A549 (cell line): ENCODE measurements around the gene FOXC2. TPM values are rescaled to one million over a fixed set of nuclear protein-coding genes. Genes with fewer than 3 reads are reported as not detected.

Experiments used
- ATAC-seq, 2 experiments: fragments of 200-7000 bp in 1 of 2; fragments of >200 bp in 1 of 2; cut with Nextera tagmentation in 1 of 2; cut with Tn5 transposase in 1 of 2; 3 replicates each; pipeline versions ENCODE4 v1.8.0 to v1.9.1; 2018 to 2020; ENCODE audit warnings: mild to moderate bottlenecking in 1 of 2, moderate library complexity in 1 of 2
- CTCF ChIA-PET: fragments of 300-600 bp; sonication (Branson Sonifier 250); formaldehyde crosslinking; extraction: SDS; loops from one replicate; lab custom pipeline; 2021; ENCODE audit warnings: antibody characterized with exemption, inconsistent platforms; lab: Yijun Ruan, JAX
- POLR2A ChIA-PET: fragments of 350-600 bp; formaldehyde crosslinking; extraction: SDS; loops from one replicate; lab custom pipeline; 2021; ENCODE audit warnings: antibody characterized with exemption, inconsistent platforms; lab: Yijun Ruan, JAX
- DNase-seq, 2 experiments: peaks; one replicate each; pipeline versions ENCODE4 v3.0.0 to v3.0.0-alpha.2; 2011 to 2016; ENCODE audit warnings: low read depth in 1 of 2, low spot score in 1 of 2
- FAIRE-seq: peaks from 2 replicates; lab custom pipeline; 2011; peaks lifted over from hg19 to GRCh38; lab: Jason Lieb, UNC
- H3K27ac ChIP-seq, 2 experiments: fragments of >200 bp; sonication (Bioruptor Twin); formaldehyde crosslinking; 3 replicates each; pipeline ENCODE4 v1.5.1; 2016 to 2017
- H3K4me1 ChIP-seq: fragments of >200 bp; sonication (Bioruptor Twin); formaldehyde crosslinking; 3 replicates; pipeline ENCODE4 v1.6.1; 2016
- H3K4me2 ChIP-seq: fragments of >200 bp; sonication (Bioruptor Twin); formaldehyde crosslinking; 3 replicates; pipeline ENCODE4 v1.6.1; 2016
- H3K4me3 ChIP-seq: fragments of >200 bp; sonication (Bioruptor Twin); formaldehyde crosslinking; 3 replicates; pipeline ENCODE4 v1.5.1; 2016
- H3K9me3 ChIP-seq: fragments of >200 bp; sonication (Bioruptor Twin); formaldehyde crosslinking; 3 replicates; pipeline ENCODE4 v1.6.1; 2016
- BCL3 ChIP-seq: fragments of >200 bp; sonication (Bioruptor Twin); formaldehyde crosslinking; IDR thresholded peaks from 3 replicates; pipeline ENCODE4 v1.6.1; 2016
- E2F6 ChIP-seq: IDR thresholded peaks from 2 replicates; pipeline ENCODE4 v1.6.1; 2012; ENCODE audit warnings: low read depth, borderline replicate concordance
- EHF ChIP-seq: fragments of 250-450 bp; sonication (Bioruptor Pico); IDR thresholded peaks from 2 replicates; pipeline ENCODE4 v1.5.0; 2020; ENCODE audit warnings: mild to moderate bottlenecking
- HMGXB4 ChIP-seq: fragments of 250-450 bp; sonication (Bioruptor Pico); IDR thresholded peaks from 2 replicates; pipeline ENCODE4 v1.5.0; 2021; ENCODE audit warnings: mild to moderate bottlenecking, moderate library complexity, borderline replicate concordance
- HOXB5 ChIP-seq: fragments of 250-450 bp; sonication (Bioruptor Pico); IDR thresholded peaks from 2 replicates; pipeline ENCODE4 v1.5.0; 2020; ENCODE audit warnings: mild to moderate bottlenecking, moderate library complexity
- KDM1A ChIP-seq: fragments of 200-600 bp; sonication (generic); IDR thresholded peaks from 2 replicates; pipeline ENCODE4 v1.6.1; 2016; ENCODE audit warnings: low read depth, mild to moderate bottlenecking
- NR3C1 ChIP-seq: fragments of >200 bp; sonication (Bioruptor Twin); formaldehyde crosslinking; IDR thresholded peaks from 3 replicates; pipeline ENCODE4 v1.6.1; 2017
- PHF8 ChIP-seq: fragments of 200-600 bp; sonication (generic); IDR thresholded peaks from 2 replicates; pipeline ENCODE4 v1.6.1; 2016; ENCODE audit warnings: low read depth, mild to moderate bottlenecking, antibody characterized with exemption, moderate library complexity, borderline replicate concordance
- POLR2AphosphoS2 ChIP-seq: conservative IDR thresholded peaks from 2 replicates; pipeline ENCODE4 v1.6.1; 2012; ENCODE audit warnings: low read length, improper control_type of control experiment, inconsistent platforms
- RAD21 ChIP-seq, 2 experiments: fragments of >200 bp in 1 of 2; sonication (Bioruptor Twin) in 1 of 2; formaldehyde crosslinking in 1 of 2; IDR thresholded peaks in 1 of 2; conservative IDR thresholded peaks in 1 of 2; 2 replicates in 1 of 2; 3 replicates in 1 of 2; pipeline ENCODE4 v1.6.1; 2012 to 2018; ENCODE audit warnings: inconsistent platforms in 1 of 2
- RARB ChIP-seq: fragments of 250-450 bp; sonication (Bioruptor Pico); IDR thresholded peaks from 2 replicates; pipeline ENCODE4 v1.8.0; 2021; ENCODE audit warnings: mild to moderate bottlenecking, moderate library complexity
- RFX5 ChIP-seq: fragments of 450-650 bp; IDR thresholded peaks from 2 replicates; pipeline ENCODE4 v1.7.1; 2014; ENCODE audit warnings: antibody characterized with exemption, mild to moderate bottlenecking, moderate library complexity
- SMC3 ChIP-seq: fragments of >200 bp; sonication (Bioruptor Twin); formaldehyde crosslinking; IDR thresholded peaks from 3 replicates; pipeline ENCODE4 v1.6.1; 2018; ENCODE audit warnings: inconsistent platforms
- USF2 ChIP-seq: fragments of 450-650 bp; IDR thresholded peaks from 2 replicates; pipeline ENCODE4 v1.6.1; 2014; ENCODE audit warnings: antibody characterized with exemption
- WGBS: methylation state at CpG from one replicate; pipeline ENCODE4 v1.1.6; 2017; ENCODE audit errors: missing lambda C conversion rate; 5-methylcytosine and 5-hydroxymethylcytosine counted together
- polyA plus RNA-seq, 4 experiments: library from polyadenylated mRNA; depleted of rRNA in 3 of 4; stranded (reverse); fragments of >200 nt; fragmentation: RNase III in 1 of 4; extraction: RNeasy Plus Mini Kit Qiagen cat#74134 plus additional on column Dnase treatment in 1 of 4; gene quantifications; 2 replicates in 3 of 4; 3 replicates in 1 of 4; pipeline ENCODE4 v1.2.3, GENCODE V29; 2011 to 2017

The FOXC2 gene
- polyA plus RNA-seq, 2 of the 4 experiments (the other 2 are of a cell fraction) = 0.06 to 0.28 TPM

- no peak for DNase-seq
- no peaks in the 10 kb centered on the region for H3K4me1 ChIP-seq
- 94% methylated on average over 32 of the region's 38 CpGs for WGBS
- TF ChIP-seq SMC3 (no peak), BCL3 (no peak), USF2 (no peak), HOXB5 (CRISPR knock-in tag) (no peak)
- H3K4me2 ChIP-seq = no peak overlapping the region
- no peak for FAIRE-seq
- POLR2A ChIA-PET = no interaction called here
- ATAC-seq = no peak
- CTCF ChIA-PET = interaction anchor here (1.3 to 6.3 kb wide), 4 partner anchors 10 to 494 kb away, joined by 3 to 66 read pairs (median 4); no protein-coding TSS in a partner anchor
- no peak overlapping the region for H3K27ac ChIP-seq
- peaks cover 3% of the 10 kb centered on the region; the same call in 1 of the 3 replicates for H3K9me3 ChIP-seq
- H3K4me3 ChIP-seq = no peak overlapping the region
These were observed 38.3 kb upstream of the FOXC2 start for GRCh38 chr16:86528061-86528929.

GRCh38 chr16:86529160-86529559, 37.5 kb upstream of the FOXC2 start:
- FAIRE-seq (no peak), ATAC-seq (no peak), DNase-seq (no peak)
- ChIA-PET POLR2A (no interaction called here), CTCF (interaction anchor here (0.6 to 6.3 kb wide), 2 partner anchors 10 to 699 kb away, joined by 3 to 66 read pairs; no protein-coding TSS in a partner anchor)
- no peak overlapping the region for H3K4me2 ChIP-seq
- H3K4me3 ChIP-seq = no peak overlapping the region
- no peaks in the 10 kb centered on the region for H3K4me1 ChIP-seq
- TF ChIP-seq KDM1A (no peak), RAD21 (conservative IDR thresholded peaks at IDR 0.05 in 1 of 2, IDR thresholded peaks at IDR 0.05 in 1 of 2) (no peak), RFX5 (no peak), PHF8 (no peak)
- 80% methylated on average over 8 of the region's 8 CpGs for WGBS
- H3K9me3 ChIP-seq = peaks cover 3% of the 10 kb centered on the region; the same call in 1 of the 3 replicates
- no peak overlapping the region for H3K27ac ChIP-seq

- ChIA-PET POLR2A (no interaction called here), CTCF (interaction anchor here (6.3 kb wide), 1 partner anchor 12 kb away, joined by 66 read pairs; no protein-coding TSS in a partner anchor)
- no peak for TF ChIP-seq NR3C1
- TF ChIP-seq POLR2AphosphoS2 = no peak
- TF ChIP-seq E2F6 = no peak
- no peak for TF ChIP-seq BCL3
- no peak for TF ChIP-seq HMGXB4
- no peak for TF ChIP-seq EHF (CRISPR knock-in tag)
- TF ChIP-seq RARB (CRISPR knock-in tag) = no peak
- FAIRE-seq (no peak), ATAC-seq (no peak), DNase-seq (no peak)
- no peaks in the 10 kb centered on the region for H3K4me1 ChIP-seq
- H3K4me2 ChIP-seq = no peak overlapping the region
- H3K9me3 ChIP-seq = peaks cover 3% of the 10 kb centered on the region; the same call in 1 of the 3 replicates
- H3K4me3 ChIP-seq = no peak overlapping the region
- WGBS = 89% methylated on average over 31 of the region's 31 CpGs
- no peak overlapping the region for H3K27ac ChIP-seq
These were observed 36.1 kb upstream of the FOXC2 start for GRCh38 chr16:86530251-86531190.
